Stimulated activated CD4-positive, alpha-beta T cell treated with anti-CD3 and anti-CD28 coated beads, Interleukin-1b, Interleukin-23, amount 100 ng/mL, for 1 hour (primary cell): Measurements from ENCODE around the gene ISCA1.

Source experiments
- DNase-seq, 2 donors: peaks; one replicate each; pipeline ENCODE4 v3.0.0-alpha.2; 2020; ENCODE audit warnings: low read depth in 2 of 2

ISCA1 gene

GRCh38 chr9:86285261-86285660 lies 2.9 kb upstream of the ISCA1 start:
- no peak for DNase-seq

DNA sequence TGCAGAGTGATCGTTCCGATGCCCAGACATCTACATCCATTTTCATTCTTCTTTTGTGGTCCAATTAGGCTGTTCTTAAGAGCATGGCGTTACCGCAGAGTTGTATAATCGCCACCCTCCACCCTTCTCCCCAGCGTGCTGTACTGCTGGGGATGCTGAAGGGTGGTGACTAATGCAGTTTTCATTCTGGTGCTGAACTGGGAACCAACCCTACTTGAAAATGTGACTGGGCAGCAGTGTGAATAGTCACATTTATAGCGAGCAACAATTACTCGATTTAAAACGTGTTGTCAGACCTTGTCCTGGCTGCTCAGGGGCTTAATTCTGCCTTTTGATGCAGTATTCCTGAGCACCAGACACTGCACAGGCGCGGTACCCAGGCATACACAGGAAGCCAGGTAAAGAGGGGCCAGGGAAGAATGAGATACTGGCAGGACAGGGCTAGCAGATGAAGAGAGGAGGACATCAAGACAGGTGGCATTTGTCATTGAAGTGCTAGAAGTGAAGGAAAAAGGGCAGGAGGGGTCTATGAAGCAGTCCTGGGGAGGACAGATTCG lies 719 bp upstream of the ISCA1 start:
- DNase-seq, result no peak

GRCh38 chr9:86281593-86282076 lies 703 bp downstream of the ISCA1 start:
- DNase-seq, result no peak

DNA sequence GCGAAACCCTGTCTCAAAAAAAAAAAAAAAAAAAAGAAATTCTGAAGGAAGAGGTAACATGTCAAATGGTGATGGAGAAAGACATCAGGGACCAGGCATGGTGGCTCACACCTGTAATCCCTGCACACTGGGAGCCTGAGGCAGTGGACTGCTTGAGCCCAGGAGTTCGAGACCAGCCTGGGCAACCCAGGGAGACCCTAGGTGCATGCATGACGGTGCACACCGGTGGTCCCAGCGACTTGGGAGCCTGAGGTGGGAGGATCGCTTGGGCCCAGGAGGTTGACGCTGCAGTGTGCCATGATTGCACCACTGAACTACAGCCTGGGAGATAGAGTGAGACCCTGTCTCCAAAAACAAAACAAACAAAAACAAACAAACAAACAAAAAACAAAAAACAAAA lies 1.8 kb downstream of the ISCA1 start:
- no peak for DNase-seq

GRCh38 chr9:86279839-86280238 lies 2.5 kb downstream of the ISCA1 start:
- DNase-seq, result no peak

- no peak for DNase-seq
Observed at GRCh38 chr9:86277072-86277471, 5.3 kb downstream of the ISCA1 start.

- DNase-seq, result no peak
Observed at GRCh38 chr9:86275962-86276361, 6.4 kb downstream of the ISCA1 start.

DNA sequence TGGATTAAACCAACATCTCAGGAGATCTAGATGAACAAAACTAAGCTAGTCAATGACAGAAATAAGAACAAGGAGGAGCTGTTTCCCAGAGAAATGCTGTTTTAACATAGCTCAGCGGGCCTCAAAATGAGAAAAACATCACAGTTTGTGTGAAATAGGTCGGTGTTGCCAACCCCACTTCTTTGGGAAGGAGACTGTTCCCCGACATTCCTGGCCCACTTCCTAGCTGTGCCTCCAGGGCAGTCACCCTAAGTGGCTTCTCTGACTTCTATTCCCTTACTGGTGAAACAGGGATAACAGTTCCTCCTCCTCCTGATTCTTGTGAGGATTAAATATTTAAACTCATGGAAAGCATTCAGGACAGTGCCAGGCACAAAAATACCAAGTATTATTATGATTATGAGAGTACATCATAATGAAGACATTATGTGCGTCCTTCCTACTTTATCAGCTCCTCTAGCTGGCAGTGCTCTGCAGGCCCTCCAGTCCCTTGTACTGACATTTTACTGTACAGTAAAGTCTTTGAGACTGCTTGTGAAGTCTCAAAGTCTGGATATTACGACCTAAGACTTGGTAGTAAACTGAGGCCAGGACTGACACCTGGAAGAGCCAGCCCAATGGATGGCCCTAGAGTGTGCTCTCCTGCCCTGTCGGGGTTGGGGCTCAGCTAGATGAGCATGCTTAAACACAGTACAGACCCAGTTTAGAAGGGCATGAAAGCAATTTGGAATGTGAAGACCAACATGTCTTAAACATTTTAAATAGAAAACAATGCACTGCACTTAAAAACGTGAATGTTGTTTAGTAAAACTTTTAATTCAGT lies 7.3 kb downstream of the ISCA1 start:
- no peak for DNase-seq

DNA sequence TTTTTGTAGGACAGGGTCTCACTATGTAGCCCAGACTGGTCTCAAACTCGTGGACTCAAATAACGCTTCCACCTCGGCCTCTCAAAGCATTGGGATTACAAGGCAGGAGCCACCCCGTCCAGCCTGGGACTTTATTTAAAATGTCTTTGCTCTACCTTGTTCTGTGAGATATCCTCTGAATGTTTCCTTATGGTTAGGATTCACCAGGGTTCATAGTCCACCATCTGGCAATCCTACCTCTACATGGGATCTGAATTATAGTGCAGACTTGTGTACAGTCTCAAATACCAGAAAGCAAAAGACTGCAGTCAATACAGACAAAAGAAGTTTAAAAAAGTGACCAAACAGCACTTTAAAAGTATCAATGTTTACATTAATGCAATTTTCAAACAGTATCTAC lies 10.1 kb downstream of the ISCA1 start:
- no peak for DNase-seq

DNA sequence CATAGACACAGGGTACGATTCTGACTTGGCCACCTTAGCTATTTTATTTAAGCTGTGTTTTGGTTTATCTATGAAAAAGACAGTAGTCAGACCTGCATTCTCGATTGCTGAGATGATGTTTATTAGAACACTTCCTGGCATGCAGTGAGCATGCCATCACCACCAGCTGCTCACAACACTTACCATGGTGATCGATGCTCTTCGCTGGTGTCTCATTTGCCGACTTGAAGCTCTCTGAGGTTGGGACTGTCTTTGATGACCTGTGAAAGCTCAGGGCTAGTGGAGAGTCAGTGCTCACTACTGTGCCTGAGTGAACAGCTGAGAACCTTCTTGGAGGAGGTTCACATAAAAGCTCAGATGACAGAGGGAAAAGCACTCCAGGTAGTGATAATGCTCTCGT lies 18.5 kb downstream of the ISCA1 start:
- no peak for DNase-seq

GRCh38 chr9:86262492-86262891 lies 19.8 kb downstream of the ISCA1 start:
- no peak for DNase-seq

DNA sequence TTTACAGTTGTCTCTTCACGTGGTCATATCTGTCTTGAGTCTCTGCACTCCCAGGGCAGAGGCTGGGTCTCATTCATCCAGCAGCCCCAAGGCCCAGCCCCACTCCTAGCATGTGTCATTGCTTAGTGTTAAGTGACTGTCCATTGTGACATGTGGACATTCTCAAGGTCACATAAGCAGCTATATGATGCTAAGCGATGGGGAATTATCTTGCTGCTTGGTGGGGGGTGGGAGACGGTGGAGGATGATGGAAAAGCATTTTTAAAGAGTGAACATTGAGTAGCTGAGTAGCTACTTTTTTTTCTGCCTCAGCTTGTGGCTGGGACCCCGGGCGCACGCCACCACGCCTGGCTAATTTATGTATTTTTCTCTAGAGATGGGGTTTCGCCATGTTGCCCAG lies 22.8 kb downstream of the ISCA1 start, which contains the start of gene C9orf153:
TSS of gene C9orf153 (minus strand) at position 101 of the 400 bp plus-strand sequence. CDS start 30,054 bp downstream, outside the sequence.
- DNase-seq, result no peak

DNA sequence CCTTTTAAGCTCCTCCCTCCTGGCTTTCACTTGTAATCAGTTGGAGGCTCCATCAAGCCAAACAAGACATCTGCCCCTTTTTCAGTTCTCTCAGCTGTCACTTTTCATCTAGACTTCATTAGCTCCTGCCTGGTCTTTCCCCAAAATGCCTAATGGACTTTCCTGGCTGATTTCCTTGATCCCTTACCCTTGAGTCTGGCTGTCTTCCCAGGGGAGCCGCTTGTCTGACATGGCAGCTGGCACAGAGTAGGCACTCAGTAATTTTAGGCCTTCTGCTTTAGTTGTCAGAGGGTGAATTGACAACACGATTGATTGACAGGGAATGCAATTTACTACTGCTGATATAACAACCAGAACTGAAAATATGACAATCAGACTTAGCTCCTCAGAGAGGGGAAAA lies 24.9 kb downstream of the ISCA1 start:
- DNase-seq, result no peak

DNA sequence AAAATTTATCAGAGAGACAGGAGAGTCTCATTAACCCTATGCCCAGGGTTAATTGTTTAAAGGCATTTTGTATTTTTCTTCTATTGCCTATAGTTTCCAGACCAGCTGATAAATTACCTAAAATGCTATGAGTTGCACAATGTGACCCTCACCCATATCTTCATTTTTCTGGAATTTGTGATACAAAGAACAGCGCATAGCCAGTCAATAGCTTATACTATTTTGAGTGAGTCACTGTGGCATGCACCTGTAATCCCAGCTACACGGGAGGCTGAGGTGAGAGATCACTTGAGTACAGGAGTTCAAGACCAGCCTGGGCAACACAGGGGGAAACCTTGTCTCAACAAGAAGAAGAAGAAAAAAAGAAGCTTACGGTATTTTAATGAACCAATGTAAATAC lies 25.7 kb downstream of the ISCA1 start:
- no peak for DNase-seq

DNA sequence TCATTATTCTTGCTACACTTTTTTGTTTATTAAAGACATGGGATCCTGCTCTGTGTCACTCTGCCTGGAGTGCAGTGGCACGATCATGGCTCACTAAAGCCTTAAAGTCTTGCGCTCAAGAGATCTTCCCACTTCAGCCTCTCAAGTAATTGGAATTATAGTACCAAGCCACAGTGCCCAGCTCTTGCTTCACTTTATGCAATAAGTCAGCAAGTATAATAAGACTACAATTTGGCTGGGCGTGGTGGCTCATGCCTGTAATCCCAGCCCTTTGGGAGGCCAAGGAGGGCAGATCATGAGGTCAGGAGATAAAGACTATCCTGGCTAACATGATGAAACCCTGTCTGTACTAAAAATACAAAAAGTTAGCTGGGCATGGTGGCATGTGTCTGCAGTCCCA lies 28.8 kb downstream of the ISCA1 start:
- no peak for DNase-seq

DNA sequence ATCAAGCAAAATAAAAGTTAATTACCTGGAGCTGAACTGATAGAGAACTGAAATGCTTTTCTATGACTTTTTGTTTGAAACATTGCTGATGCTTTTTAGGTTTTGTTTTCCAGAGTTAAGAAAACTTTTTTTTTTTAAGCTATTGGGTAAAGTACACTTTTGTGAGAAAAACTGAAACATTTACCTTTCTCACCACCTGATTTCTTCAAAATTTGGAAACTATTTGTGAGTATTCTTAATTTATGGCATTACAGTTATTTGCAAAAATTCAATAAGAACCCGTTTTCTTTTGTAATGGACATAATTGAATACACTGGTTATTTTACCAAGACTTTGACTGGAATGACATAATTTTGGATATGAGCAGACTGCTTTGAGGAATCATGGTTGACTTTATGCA lies 29.5 kb downstream of the ISCA1 start:
- no peak for DNase-seq

- no peak for DNase-seq
Observed at GRCh38 chr9:86250123-86250522, 32.2 kb downstream of the ISCA1 start.

DNA sequence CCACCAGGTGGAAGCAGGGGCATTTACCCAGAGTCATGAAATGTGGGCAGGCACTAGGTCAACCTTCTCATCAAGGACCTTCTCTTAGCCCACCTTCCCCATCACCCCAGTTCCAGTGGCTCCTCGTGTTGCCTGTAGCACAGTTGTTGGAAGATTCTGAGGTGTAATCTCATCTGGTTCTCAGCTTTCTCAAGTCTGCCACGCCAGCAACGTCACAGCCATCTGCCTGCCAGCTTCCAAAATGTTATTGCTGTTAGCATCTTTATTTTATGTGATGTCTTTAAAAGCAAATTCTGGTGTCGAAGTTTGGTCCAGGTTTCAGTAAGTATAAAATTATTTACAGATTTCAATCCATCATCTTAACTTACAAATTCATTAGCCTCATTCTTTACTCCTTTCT lies 33.6 kb downstream of the ISCA1 start:
- DNase-seq, result no peak

DNA sequence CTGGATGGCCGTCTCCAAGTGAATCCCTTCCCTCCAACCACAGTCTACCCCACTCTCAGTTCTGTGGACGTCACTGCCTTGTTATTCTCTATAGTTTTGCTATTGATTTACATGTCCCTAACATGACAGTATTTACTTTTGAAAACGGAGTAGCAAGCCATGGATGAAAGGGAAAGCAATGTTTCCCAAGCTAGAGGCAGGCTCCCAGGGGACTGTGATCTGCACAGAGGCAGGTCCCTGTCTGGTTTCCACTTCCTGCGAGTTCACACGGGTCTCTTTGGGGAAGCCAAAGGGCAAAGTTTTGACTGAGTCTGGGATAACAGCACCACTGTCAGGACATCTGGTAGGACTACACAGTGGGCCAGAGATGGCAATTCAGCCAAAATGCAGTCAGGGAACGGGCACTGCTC lies 35.6 kb downstream of the ISCA1 start:
- no peak for DNase-seq

DNA sequence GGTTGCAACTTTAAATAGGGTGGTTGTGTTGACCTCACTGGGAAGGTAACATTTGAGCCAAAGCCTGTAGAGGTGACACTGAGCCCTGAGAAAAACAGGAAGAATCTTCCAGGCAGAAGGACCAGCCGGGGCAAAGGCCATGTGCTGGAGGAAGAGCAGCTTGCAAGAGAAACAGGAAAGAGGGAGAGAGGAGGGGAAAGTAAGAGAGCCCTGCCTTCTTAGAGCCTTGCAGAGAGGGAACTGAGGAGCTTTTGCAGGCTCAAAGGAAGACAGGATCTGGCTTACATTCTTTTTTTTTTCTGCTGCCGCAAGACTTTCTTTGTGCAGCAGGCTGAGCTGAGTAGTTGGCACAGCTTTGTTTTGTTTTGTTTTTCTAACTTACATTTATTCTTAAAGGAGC lies 40.3 kb downstream of the ISCA1 start:
- no peak for DNase-seq

- no peak for DNase-seq
Observed at GRCh38 chr9:86241216-86241615, 41.1 kb downstream of the ISCA1 start.

DNA sequence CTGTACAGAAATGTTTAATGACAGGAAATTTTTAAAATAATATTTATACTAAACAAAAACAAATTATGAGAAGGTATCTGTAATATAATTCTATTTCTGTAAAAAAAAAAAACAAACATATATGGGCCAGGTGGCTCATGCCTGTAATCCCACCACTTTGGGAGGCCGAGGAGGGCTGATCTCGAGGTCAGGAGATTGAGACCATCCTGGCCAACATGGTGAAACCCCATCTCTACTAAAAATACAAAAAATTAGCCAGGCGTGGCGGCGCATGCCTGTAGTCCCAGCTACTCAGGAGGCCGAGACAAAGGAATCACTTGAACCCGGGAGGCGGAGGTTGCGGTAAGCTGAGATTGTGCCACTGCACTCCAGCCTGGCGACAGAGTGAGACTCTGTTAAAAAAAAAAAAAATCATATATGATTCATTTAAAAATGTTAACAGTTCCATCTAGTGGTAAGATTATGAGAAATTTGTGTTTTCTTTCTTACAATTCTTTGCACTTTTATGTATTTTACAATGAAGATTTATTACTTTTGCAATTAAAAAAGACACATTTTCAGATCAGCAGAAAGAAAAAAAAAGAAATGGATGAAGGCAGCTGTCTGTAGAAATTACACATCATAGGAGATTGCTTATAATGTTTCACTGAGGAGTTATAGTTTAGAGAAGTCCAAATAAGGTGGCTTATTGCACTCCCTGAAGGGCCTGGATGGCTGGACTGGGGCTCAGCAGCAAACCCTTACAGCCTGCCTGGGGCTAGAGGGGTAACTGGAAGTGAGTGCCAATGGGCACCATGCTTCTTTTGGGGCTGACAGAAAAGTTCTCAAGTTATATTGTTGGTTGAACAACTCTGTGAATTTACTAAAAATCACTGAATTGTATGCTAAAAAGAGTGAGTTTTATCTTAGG lies 43.2 kb downstream of the ISCA1 start:
- no peak for DNase-seq
